GM18858 (cell line): ENCODE measurements around the gene NELL1.

Experiments used
- ATAC-seq: cut with Tn5 transposase; IDR thresholded peaks from one replicate; pipeline ENCODE4 v1.9.1; 2021; ENCODE audit not compliant: unreplicated experiment

NELL1 gene

GRCh38 chr11:21615955-21616371, 946.6 kb downstream of the NELL1 start:
- ATAC-seq: no peak

DNA sequence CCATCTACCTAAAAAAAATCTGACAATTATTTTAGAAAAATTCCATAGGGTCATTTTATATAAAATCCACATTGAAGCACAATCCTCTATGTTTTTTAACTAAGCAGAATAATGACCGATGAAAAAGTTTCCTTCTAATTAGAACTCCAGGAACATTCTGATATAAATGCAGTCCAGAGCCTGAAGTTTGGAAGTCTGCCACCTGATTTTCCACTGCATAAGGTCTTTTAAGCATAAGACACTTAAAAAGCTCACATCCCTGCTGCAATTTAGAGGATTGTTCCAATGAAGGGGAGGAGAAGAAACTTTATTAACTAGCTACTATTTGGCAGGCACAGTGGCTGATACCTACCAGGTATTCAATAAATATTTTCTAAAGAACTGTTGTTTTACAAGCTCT, 953.2 kb downstream of the NELL1 start:
- no peak for ATAC-seq

DNA sequence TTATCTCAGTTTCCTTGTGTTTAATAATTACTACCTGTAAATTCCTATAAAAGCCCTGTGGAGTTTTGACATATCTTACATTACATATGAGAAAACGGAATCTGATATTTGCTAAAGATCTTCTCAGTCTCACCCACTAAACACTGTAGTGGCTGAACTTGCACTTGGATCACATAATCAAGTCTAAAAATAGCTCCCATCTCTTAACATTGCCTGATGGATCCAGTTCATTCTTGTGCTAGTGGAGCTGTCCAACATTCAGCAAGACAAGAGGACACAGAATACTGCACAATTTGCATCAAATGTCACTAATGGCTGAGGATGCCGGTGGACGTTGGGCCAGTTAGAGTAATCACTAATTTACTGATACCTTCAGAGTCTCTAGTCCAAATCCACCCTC, 953.6 kb downstream of the NELL1 start:
- no peak for ATAC-seq
